DOHH2 (cell line): ENCODE results near the gene PSPH.
"Not testable (repeated sequence)": the region's sequence is repeated elsewhere in the genome, so short reads cannot be mapped to it uniquely, and the experiment has no call there.

Source experiments
- CTCF ChIP-seq: fragments of 200-600 bp; sonication (generic); IDR thresholded peaks from one replicate; pipeline ENCODE4 v1.5.1; 2014; ENCODE audit warnings: antibody characterized with exemption, mild to moderate bottlenecking, low read depth, low read length; ENCODE audit not compliant: poor library complexity, severe bottlenecking
- EZH2phosphoT487 ChIP-seq: fragments of 200-600 bp; sonication (generic); IDR thresholded peaks from 2 replicates; pipeline ENCODE4 v1.6.1; 2017; ENCODE audit warnings: borderline replicate concordance, mild to moderate bottlenecking, antibody characterized with exemption, low read length, moderate library complexity, mixed read lengths

GRCh38 chr7:56092388-56092787 is 41.1 kb upstream of the PSPH start:
- not testable (repeated sequence) for TF ChIP-seq EZH2phosphoT487, CTCF
